HG03469 (cell line): ENCODE results near the gene BTG2.
A peak's percentile ranks its signal among the peaks of the same experiment; 100 is the strongest.

ENCODE experiments used
- ATAC-seq: cut with Tn5 transposase; IDR thresholded peaks from one replicate; pipeline ENCODE4 v1.9.1; 2021; ENCODE audit warnings: mild to moderate bottlenecking, moderate library complexity, moderate number of reproducible peaks; ENCODE audit not compliant: unreplicated experiment

The BTG2 gene

GRCh38 chr1:203276408-203276807, 28.9 kb upstream of the BTG2 start:
- ATAC-seq, result no peak

- ATAC-seq, result no peak
Observed at GRCh38 chr1:203276916-203277545, 28.3 kb upstream of the BTG2 start.

GRCh38 chr1:203278082-203278884, 27.0 kb upstream of the BTG2 start:
- no peak for ATAC-seq

DNA sequence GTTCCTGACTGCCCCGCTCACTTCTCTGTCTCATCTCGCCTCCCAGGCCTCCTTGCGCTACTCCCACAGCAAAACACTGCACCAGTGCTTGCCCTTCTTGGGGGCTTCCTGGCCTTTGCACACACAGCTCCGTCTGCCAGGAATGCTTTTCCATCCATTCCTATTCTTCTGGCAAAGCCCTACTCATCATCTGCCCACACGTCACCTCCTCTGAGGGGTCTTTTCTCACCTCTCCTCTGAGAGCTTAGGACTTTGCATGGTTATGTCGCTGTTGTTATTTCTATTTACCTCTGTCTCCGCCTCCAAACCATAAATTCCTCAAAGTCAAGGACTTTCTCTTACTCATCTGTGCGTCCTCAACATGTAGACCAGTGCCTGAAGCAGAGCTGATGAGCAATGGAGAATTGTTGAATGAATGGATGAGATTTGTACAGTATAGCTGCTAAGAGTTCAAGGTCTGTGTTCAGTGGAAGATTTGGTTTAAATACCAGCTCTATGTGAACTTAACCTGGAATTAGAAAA, 26.4 kb upstream of the BTG2 start:
- ATAC-seq, result no peak

DNA sequence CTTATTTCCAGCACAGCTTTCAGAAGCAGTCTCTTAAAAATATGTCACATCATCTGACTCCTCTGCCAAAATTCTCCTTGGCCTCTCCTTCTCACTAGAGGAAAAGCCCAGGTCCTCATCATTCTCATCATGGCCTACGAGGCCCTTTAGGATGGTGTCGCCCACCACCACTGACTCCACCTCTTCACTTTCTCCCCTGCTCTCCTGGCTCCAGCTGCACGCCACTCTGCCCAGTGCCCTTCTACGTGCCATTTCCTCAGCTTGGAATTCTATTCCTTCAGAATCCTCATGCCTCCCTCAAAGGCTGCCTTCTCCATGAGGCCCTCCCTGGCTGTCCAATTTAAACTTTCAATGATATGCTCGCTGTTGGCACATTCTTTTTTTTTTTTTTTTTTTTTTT, 25.3 kb upstream of the BTG2 start:
- ATAC-seq, result no peak

GRCh38 chr1:203281033-203281432, 24.3 kb upstream of the BTG2 start:
- ATAC-seq, result no peak

DNA sequence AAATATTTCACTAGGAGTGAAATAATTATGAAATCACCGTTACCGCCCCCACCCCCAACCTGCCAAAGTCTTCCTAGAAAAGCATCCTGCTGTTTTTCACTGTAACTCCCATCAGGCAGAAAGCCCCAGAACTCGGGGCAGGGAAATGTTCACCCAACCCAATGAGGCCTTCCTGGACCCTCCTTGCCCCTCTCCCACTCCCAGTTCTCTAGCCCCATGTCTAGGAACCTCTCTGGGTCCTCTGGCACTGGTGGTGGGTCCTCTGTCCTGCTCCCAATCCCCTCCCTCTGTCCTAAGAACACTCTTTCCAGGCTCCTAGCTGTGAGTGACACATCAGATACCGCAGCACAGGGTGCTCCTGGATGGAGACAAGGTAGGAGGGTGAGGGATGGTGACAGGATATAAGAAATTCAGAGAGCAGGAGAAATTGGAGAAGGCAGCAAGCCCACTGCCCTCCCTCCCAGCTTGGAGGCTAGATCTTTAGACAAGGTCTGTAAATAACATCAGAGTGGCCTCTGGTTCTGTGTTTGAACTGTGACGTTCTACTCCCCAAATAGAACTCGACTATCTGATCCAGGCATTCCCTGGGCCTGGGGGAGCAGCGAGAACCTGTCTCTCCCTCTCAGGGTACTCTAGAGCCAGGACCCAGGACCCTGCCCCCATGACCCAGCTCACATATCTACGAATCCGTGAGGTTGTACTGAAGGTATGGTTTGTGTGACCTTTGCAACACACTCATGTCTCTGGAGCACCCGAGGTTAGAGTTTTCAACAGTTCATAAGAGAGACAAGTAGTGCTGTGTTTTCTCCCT, 23.3 kb upstream of the BTG2 start:
- no peak for ATAC-seq

DNA sequence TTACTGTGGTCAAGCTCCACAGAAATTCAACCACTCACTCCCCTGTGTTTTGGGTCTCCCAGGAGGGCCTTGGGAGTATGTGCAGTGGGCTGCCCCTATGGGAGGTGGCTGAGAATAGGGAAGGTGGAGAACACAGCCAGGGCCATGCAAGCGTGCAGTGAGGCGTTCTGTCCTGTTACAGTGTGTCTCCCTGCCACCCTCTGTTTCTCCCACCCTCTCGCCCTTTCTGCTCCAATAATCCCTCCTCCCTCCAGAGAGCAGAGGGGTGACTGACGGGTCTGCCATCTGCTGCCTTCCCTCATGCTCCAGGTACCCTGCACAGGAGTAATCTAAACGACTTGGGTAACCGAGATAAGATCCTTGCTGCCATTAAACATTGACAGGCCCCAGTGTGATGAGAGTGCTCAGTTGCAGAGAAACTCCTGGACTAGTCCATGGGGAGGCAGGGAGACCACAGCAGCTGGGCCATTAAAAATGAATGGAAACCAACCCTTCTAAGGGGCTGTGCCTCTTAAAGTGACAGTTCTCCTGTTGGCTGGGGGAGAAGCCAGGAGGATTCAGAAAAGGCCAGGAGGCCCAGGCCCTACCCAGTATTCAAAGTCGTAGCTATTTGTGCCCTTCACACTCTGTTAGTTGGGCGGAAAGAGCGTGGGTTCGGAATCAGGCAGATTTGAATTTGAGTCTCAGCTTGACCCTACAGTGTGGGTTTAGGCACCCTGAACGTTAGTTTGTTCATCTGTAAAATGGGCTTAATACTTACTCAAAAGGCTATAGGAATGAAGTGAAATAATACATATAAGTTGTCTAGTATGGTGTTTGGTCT, 22.4 kb upstream of the BTG2 start:
- no peak for ATAC-seq

GRCh38 chr1:203283597-203283996, 21.7 kb upstream of the BTG2 start:
- no peak for ATAC-seq

- ATAC-seq, result no peak
Observed at GRCh38 chr1:203284411-203285123, 20.8 kb upstream of the BTG2 start.

- ATAC-seq, result no peak
Observed at GRCh38 chr1:203286161-203286984, 18.9 kb upstream of the BTG2 start.

DNA sequence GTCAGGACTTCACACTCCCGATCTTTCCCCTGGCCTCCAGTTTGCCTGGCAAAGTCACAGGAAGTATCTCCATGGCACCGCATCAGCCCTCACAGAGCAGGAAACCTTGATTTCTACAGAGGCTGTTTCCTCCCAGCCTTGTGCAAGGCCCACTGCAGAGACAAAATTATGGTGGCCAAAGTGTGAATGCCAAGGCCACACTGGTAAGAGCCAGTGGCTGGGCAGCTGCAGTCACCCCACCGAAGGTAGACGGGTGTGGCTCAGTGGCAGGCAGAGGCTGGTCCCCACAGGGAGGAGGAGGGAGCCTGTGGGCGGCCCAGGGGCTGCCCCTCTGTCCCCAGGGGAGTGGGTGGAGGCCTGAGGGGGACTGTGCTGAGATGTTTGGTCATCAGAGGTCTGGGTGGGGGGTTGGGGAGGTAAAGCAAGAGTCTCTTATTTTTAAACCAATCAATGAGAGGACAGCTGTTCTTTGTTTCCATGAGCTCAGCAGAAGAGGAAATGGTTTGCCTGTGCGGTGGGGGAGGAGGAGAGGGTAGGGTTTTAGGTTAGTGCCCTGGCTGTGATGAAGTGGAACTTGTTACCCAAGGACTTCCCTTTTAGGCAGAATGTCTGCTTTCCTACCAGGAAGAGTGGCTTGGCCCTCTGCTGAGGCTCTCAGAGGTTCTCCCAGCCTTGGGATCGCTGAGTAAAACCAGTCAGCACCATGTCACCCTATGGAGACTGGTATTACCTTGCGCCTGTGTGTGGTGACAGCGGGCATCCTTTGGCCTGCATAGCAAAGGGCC, 18.0 kb upstream of the BTG2 start:
- ATAC-seq, result peak; percentile 39

DNA sequence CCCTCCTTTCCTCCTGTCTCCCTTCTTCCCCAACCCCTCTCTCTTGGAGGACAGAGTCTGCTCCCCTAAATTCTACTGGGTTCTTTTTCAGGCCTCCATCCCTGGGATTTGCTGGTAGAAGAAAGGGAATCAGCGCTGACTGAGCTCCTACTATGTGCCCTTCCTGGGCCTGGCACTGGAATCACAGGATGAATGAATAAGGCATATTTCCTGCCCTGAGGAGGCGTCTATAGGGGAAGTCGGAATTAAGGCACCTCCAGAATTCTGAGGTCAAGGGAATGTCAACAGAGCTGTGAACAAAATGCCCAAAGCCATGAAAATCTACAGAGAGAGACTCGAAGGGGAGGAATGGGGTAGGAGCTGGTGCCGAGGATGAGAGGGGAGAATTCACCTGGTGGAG, 17.4 kb upstream of the BTG2 start:
- no peak for ATAC-seq

DNA sequence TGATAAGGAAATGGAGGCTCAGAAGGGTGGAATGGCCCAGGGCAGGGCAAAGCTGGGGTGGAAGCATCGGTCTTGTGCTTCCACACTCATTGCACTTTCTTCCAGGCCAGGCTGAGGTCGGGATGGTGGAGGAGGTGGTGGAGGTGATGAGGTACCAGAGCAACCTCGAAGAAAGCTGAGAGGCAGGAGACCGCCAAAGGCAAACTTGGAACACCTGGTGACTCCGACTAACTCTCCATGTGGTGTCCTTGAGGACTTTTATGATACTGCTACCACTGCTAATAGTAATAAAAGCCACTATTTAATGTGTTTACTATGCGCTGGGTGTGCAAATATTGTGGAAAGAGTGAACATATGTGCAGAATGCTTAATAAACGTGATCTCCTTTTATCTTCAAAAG, 16.9 kb upstream of the BTG2 start:
- no peak for ATAC-seq

DNA sequence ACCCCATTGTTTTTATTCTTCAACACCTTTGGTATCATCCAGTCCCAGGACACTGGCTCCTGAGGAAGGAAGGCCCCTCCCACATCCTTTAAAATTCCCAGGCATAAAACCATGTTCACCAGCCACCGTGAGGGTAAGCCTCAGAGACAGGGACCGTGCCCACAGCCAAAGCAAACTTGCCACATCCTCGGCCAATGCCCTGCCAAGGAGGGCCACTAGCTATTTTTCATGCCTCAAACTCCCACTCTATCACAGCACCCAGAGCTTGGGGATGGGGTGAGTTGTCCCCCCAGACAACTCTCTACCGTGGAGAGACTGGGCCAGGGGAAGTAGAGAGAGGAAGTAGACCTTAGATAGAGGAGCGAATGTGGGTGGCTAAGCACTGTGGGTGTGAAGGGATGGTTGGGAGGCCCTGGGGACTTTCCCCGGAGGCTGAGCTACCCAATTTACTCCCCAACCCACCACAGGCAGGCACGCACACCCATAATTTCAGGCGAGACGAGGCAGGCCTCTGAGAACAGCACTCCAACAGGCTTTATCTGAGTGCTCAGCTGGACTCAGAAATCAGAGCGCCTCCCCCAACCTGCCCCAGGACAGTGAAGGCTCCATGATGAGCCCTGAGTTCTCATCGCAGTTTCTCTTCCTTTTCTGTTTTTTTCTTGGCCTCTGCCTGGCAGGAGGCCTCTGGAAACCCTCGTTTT, 15.9 kb upstream of the BTG2 start:
- ATAC-seq, result peak; percentile 41

GRCh38 chr1:203289982-203290260, 15.4 kb upstream of the BTG2 start:
- no peak for ATAC-seq

DNA sequence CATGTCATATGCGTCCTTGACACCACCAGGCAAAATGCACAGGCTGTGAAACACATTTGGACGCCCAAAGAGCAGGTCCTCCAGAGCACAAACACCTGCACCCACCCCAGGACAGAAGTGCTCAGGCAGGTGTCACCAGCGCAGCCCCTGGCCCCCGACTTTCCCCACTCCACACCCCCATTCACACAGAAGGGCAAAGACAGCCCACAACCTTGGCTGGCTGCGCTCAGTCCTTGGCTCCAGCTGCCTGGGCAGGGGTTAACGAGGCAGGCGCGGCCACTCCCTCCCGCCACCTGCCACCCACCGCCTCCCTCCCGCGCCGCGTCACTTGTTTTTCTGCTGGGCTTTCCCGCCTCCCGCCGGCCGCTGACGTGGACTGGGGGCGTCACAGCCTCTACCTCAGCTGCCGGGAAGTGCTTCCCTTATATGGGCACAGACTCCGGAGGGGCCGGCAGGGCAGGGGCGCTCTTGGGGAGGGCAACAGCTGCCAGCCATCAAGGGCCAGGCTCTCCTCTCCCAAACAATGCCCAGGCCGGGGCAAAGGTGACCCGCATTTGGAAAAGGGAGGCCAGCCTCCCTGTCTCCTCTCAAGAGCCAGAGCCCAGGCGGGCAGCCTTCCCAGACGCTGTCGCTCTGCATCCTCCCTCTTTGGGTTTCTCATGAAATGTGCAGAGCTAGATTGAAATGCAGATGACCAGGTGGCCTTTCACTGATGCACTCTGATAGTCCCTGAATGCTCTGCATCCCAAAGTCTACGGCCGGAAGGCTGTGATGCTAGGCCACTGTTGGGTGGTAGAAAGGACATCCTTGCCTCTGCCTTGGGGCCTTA, 14.8 kb upstream of the BTG2 start:
- no peak for ATAC-seq
